B cell (primary cell): Measurements from ENCODE around the gene PYCARD. TPM values are rescaled to one million over a fixed set of nuclear protein-coding genes. Genes with fewer than 3 reads are reported as not detected.

Source experiments
- ATAC-seq: fragments of 200-7000 bp; cut with Tn5 transposase; one replicate; pipeline ENCODE4 v1.10.0; 2021; ENCODE audit warnings: low read depth, mild to moderate bottlenecking, moderate number of reproducible peaks, moderate library complexity
- CTCF ChIA-PET: fragments of 350-600 bp; sonication (Branson Sonifier 250); formaldehyde crosslinking; loops from one replicate; lab custom pipeline; 2021; ENCODE audit warnings: antibody characterized with exemption, inconsistent platforms; lab: Charles Lee
- POLR2A ChIA-PET: fragments of 350-600 bp; sonication (Branson Sonifier 250); formaldehyde crosslinking; loops from one replicate; lab custom pipeline; 2021; ENCODE audit warnings: antibody characterized with exemption; lab: Charles Lee
- DNase-seq: peaks from one replicate; pipeline ENCODE4 v3.0.0; 2013
- H2AFZ ChIP-seq: 2 replicates; pipeline ENCODE4 v1.6.1; 2012; ENCODE audit warnings: mild to moderate bottlenecking, low read depth, low read length; ENCODE audit not compliant: insufficient read depth, poor library complexity, severe bottlenecking
- H3K27ac ChIP-seq, 2 donors: 1 replicate in 1 of 2; 2 replicates in 1 of 2; pipeline ENCODE4 v1.5.1; 2012 to 2013; ENCODE audit warnings: low read length in 2 of 2, mild to moderate bottlenecking in 2 of 2, moderate library complexity in 1 of 2
- H3K27me3 ChIP-seq, 4 experiments: fragments of 200-600 bp in 1 of 4; sonication (generic) in 1 of 4; replicated peaks in 1 of 4; 1 replicate in 2 of 4; 2 replicates in 2 of 4; pipeline versions ENCODE4 v1.6.1 to v1.7.0; 2013 to 2016; ENCODE audit warnings: low read length in 3 of 4, mild to moderate bottlenecking in 2 of 4, mixed read lengths in 1 of 4, moderate library complexity in 1 of 4; ENCODE audit not compliant: insufficient read depth in 4 of 4, control insufficient read depth in 3 of 4; ENCODE audit errors: control extremely low read depth in 1 of 4
- H3K36me3 ChIP-seq, 2 experiments: replicated peaks in 1 of 2; 1 replicate in 1 of 2; 2 replicates in 1 of 2; pipeline versions ENCODE4 v1.6.1 to v1.7.1; 2013; ENCODE audit warnings: low read length in 1 of 2; ENCODE audit not compliant: insufficient read depth in 2 of 2, control insufficient read depth in 1 of 2; ENCODE audit errors: control extremely low read depth in 1 of 2, extremely low read depth in 1 of 2
- H3K4me1 ChIP-seq, 2 donors: fragments of 200-600 bp in 1 of 2; sonication (generic) in 1 of 2; 1 replicate in 1 of 2; 2 replicates in 1 of 2; pipeline versions ENCODE4 v1.5.1 to v1.6.1; 2013 to 2017; ENCODE audit warnings: low read length in 2 of 2; ENCODE audit not compliant: control insufficient read depth in 2 of 2, insufficient read depth in 2 of 2
- H3K4me2 ChIP-seq: replicated peaks from 2 replicates; pipeline ENCODE3; 2012; ENCODE audit warnings: mild to moderate bottlenecking, low read depth, low read length; ENCODE audit not compliant: poor library complexity, severe bottlenecking
- H3K4me3 ChIP-seq, 5 experiments: fragments of 200-600 bp in 1 of 5; sonication (generic) in 1 of 5; 1 replicate in 3 of 5; 2 replicates in 2 of 5; pipeline versions ENCODE4 v1.5.1 to v1.7.0; 2011 to 2016; ENCODE audit warnings: low read length in 4 of 5, mild to moderate bottlenecking in 4 of 5, low read depth in 2 of 5, control low read depth in 1 of 5, moderate library complexity in 1 of 5; ENCODE audit not compliant: insufficient read depth in 1 of 5; ENCODE audit errors: control extremely low read depth in 1 of 5, extremely low read depth in 1 of 5
- H3K79me2 ChIP-seq: fragments of 200-600 bp; sonication (generic); one replicate; pipeline ENCODE4 v1.6.0; 2016; ENCODE audit warnings: low read length; ENCODE audit not compliant: control insufficient read depth, insufficient read depth
- H3K9ac ChIP-seq: fragments of 200-600 bp; sonication (generic); 2 replicates; pipeline ENCODE4 v1.6.1; 2017; ENCODE audit warnings: mild to moderate bottlenecking, low read length, moderate library complexity
- H3K9me3 ChIP-seq, 3 donors: one replicate each; pipeline versions ENCODE4 v1.6.1 to v1.7.1; 2013; ENCODE audit warnings: low read length in 2 of 3; ENCODE audit not compliant: control insufficient read depth in 2 of 3, insufficient read depth in 1 of 3; ENCODE audit errors: control extremely low read depth in 1 of 3
- H4K20me1 ChIP-seq: 2 replicates; pipeline ENCODE4 v1.6.0; 2012; ENCODE audit warnings: mild to moderate bottlenecking, low read length; ENCODE audit not compliant: insufficient read depth, control insufficient read depth, poor library complexity, severe bottlenecking
- H3K27ac Mint-ChIP-seq: one replicate; pipeline ENCODE4 v1.8.0; 2021; ENCODE audit warnings: mixed read lengths
- H3K27me3 Mint-ChIP-seq: one replicate; pipeline ENCODE4 v1.8.0; 2021; ENCODE audit warnings: mixed read lengths
- H3K4me1 Mint-ChIP-seq: one replicate; pipeline ENCODE4 v1.8.0; 2021; ENCODE audit warnings: mixed read lengths
- H3K4me3 Mint-ChIP-seq: one replicate; pipeline ENCODE4 v1.8.0; 2021; ENCODE audit warnings: mixed read lengths
- H3K9me3 Mint-ChIP-seq: one replicate; pipeline ENCODE4 v1.8.0; 2022; ENCODE audit warnings: mixed read lengths; ENCODE audit not compliant: insufficient read depth
- CTCF ChIP-seq: fragments of 200-600 bp; IDR thresholded peaks from one replicate; pipeline ENCODE4 v1.8.0; 2022; ENCODE audit warnings: antibody characterized with exemption, mild to moderate bottlenecking
- EZH2 ChIP-seq: IDR thresholded peaks from 2 replicates; pipeline ENCODE4 v1.6.1; 2012; ENCODE audit warnings: borderline replicate concordance, low read depth, mild to moderate bottlenecking, moderate library complexity, low read length; ENCODE audit not compliant: insufficient read depth, poor library complexity, severe bottlenecking
- WGBS: methylation state at CpG from one replicate; pipeline ENCODE4 v1.1.5; 2013; ENCODE audit warnings: missing lambda C conversion rate; ENCODE audit not compliant: insufficient coverage; 5-methylcytosine and 5-hydroxymethylcytosine counted together
- intact Hi-C: fragments of 100-400 bp; cut with micrococcal nuclease; formaldehyde crosslinking; loops from one replicate; pipeline ENCODE4 v1.10.0; 2022
- polyA plus RNA-seq: library from polyadenylated mRNA; depleted of rRNA; stranded (reverse); fragments of >200 nt; gene quantifications from 2 replicates; pipeline ENCODE4 v1.2.3, GENCODE V29; 2012
- total RNA-seq, 2 donors: library from RNA; stranded (reverse); fragments of 120-200 nt in 1 of 2; gene quantifications; 1 replicate in 1 of 2; 2 replicates in 1 of 2; pipeline versions ENCODE4 v1.2.3 to v1.2.4, GENCODE V29; 2013 to 2022

The PYCARD gene
- total and polyA plus RNA-seq, 2 donors (not counting 1 experiment from before 2014, with no cell fraction given) = 35.7 to 72.0 TPM

- H3K27ac Mint-ChIP-seq = peak overlapping the region; percentile 46
Measured at GRCh38 chr16:31194898-31195297, 7.7 kb downstream of the PYCARD start.

GRCh38 chr16:31193874-31194273 lies 8.7 kb downstream of the PYCARD start:
- Histone ChIP-seq H3K79me2 (peaks cover 24% of the 10 kb centered on the region), H3K4me1 (no peaks in the 10 kb centered on the region), H3K9ac (no peak overlapping the region), H3K27ac (no peak overlapping the region), H3K9me3 (no peaks in the 10 kb centered on the region), H4K20me1 (peaks cover 80% of the 10 kb centered on the region), H3K27me3 (no peaks in the 10 kb centered on the region), H3K4me3 (no peak overlapping the region), H3K36me3 (peaks cover 0 to 78% of the 10 kb centered on the region in 2 experiments), H3K4me2 (no peak overlapping the region), H2AFZ (no peak overlapping the region)
- intact Hi-C loops = no loop called here
- TF ChIP-seq EZH2 (no peak), CTCF (no peak)
- CTCF ChIA-PET = interaction anchor here (1.1 kb wide), 1 partner anchor 188 kb away, joined by 3 read pairs; no protein-coding TSS in a partner anchor
- H3K4me1 Mint-ChIP-seq = peaks cover 27% of the 10 kb centered on the region
- H3K4me3 Mint-ChIP-seq = no peak overlapping the region
- no peak for DNase-seq
- no peak for ATAC-seq
- H3K9me3 Mint-ChIP-seq = no peaks in the 10 kb centered on the region
- H3K27ac Mint-ChIP-seq = no peak overlapping the region
- H3K27me3 Mint-ChIP-seq = no peaks in the 10 kb centered on the region
- 100% methylated on average over 1 of the region's 2 CpGs for WGBS
- POLR2A ChIA-PET = interaction anchor here (0.5 to 1.0 kb wide), 2 partner anchors 11 to 199 kb away, joined by 3 to 8 read pairs; no protein-coding TSS in a partner anchor

More at GRCh38 chr16:31194898-31195297, 7.7 kb downstream of the PYCARD start:
- Histone ChIP-seq H3K4me1 (peaks cover under 1 to 7% of the 10 kb centered on the region in 2 donors), H3K9ac (no peak overlapping the region), H3K27ac (no peak overlapping the region), H2AFZ (no peak overlapping the region), H3K36me3 (peaks cover 0 to 77% of the 10 kb centered on the region in 2 experiments), H4K20me1 (peaks cover 80% of the 10 kb centered on the region), H3K27me3 (no peaks in the 10 kb centered on the region), H3K4me3 (no peak overlapping the region), H3K9me3 (no peaks in the 10 kb centered on the region), H3K4me2 (no peak overlapping the region), H3K79me2 (peaks cover 20% of the 10 kb centered on the region)
- POLR2A ChIA-PET = no interaction called here
- 94% methylated on average over 3 of the region's 7 CpGs for WGBS
- ATAC-seq (no peak), DNase-seq (no peak)
- H3K27me3 Mint-ChIP-seq = no peaks in the 10 kb centered on the region
- no peaks in the 10 kb centered on the region for H3K9me3 Mint-ChIP-seq
- no peak for TF ChIP-seq EZH2
- TF ChIP-seq CTCF = no peak
- peaks cover 31% of the 10 kb centered on the region for H3K4me1 Mint-ChIP-seq
- intact Hi-C loops = no loop called here
- H3K4me3 Mint-ChIP-seq = no peak overlapping the region
- CTCF ChIA-PET = interaction anchor here (1.3 kb wide), 1 partner anchor 139 kb away, joined by 3 read pairs; no protein-coding TSS in a partner anchor
